T-cell (primary cell): Measurements from ENCODE around the gene ARHGAP11A. TPM values are rescaled to one million over a fixed set of nuclear protein-coding genes. Genes with fewer than 3 reads are reported as not detected.

Experiments used
- ATAC-seq, 4 experiments: fragments of 200-7000 bp in 3 of 4; fragments of 150-1000 bp in 1 of 4; cut with Tn5 transposase; replicated peaks in 1 of 4; 1 replicate in 3 of 4; 2 replicates in 1 of 4; pipeline ENCODE4 v1.10.0; 2021; ENCODE audit warnings: moderate library complexity in 3 of 4, mild to moderate bottlenecking in 2 of 4, moderate number of reproducible peaks in 1 of 4
- CTCF ChIA-PET, 2 donors: fragments of 300-600 bp; sonication (Branson Sonifier 250); formaldehyde crosslinking; loops; one replicate each; lab custom pipeline; 2022; ENCODE audit warnings: antibody characterized with exemption in 2 of 2; lab: Charles Lee
- POLR2A ChIA-PET, 2 donors: fragments of 300-600 bp; sonication (Branson Sonifier 250); formaldehyde crosslinking; loops; one replicate each; lab custom pipeline; 2022; ENCODE audit warnings: antibody characterized with exemption in 2 of 2; lab: Charles Lee
- DNase-seq, 35 experiments: peaks; one replicate each; pipeline versions ENCODE4 v3.0.0 to v3.0.0-alpha.2; 2013 to 2023
- H3K27ac ChIP-seq: one replicate; pipeline ENCODE4 v1.5.1; 2013; ENCODE audit warnings: low read length
- H3K27me3 ChIP-seq, 2 experiments: replicated peaks in 1 of 2; 1 replicate in 1 of 2; 2 replicates in 1 of 2; pipeline versions ENCODE4 v1.6.1 to v1.7.0; 2013; ENCODE audit warnings: low read length in 1 of 2, mixed read lengths in 1 of 2; ENCODE audit not compliant: control insufficient read depth in 2 of 2, insufficient read depth in 2 of 2; ENCODE audit errors: extremely low read depth in 1 of 2
- H3K36me3 ChIP-seq, 2 donors: 1 replicate in 1 of 2; 2 replicates in 1 of 2; pipeline versions ENCODE4 v1.6.1 to v1.7.0; 2013; ENCODE audit warnings: low read length in 1 of 2; ENCODE audit not compliant: control insufficient read depth in 2 of 2, insufficient read depth in 1 of 2; ENCODE audit errors: extremely low read depth in 1 of 2
- H3K4me1 ChIP-seq, 2 experiments: 1 replicate in 1 of 2; 2 replicates in 1 of 2; pipeline versions ENCODE4 v1.6.1 to v1.7.0; 2013; ENCODE audit warnings: low read length in 2 of 2, mixed read lengths in 1 of 2; ENCODE audit not compliant: insufficient read depth in 2 of 2, control insufficient read depth in 1 of 2; ENCODE audit errors: extremely low read depth in 1 of 2
- H3K4me3 ChIP-seq, 2 donors: 1 replicate in 1 of 2; 2 replicates in 1 of 2; pipeline versions ENCODE4 v1.5.1 to v1.7.0; 2013; ENCODE audit warnings: mild to moderate bottlenecking in 2 of 2, low read length in 1 of 2, moderate library complexity in 1 of 2; ENCODE audit not compliant: control insufficient read depth in 1 of 2; ENCODE audit errors: extremely low read depth in 1 of 2
- H3K9me3 ChIP-seq: 2 replicates; pipeline ENCODE4 v1.7.0; 2013
- H3K27ac Mint-ChIP-seq, 2 donors: one replicate each; pipeline ENCODE4 v1.8.0; 2020 to 2021; ENCODE audit warnings: mild to moderate bottlenecking in 2 of 2, mixed read lengths in 2 of 2
- H3K27me3 Mint-ChIP-seq, 2 donors: one replicate each; pipeline ENCODE4 v1.8.0; 2021 to 2022; ENCODE audit warnings: mixed read lengths in 2 of 2
- H3K36me3 Mint-ChIP-seq: one replicate; pipeline ENCODE4 v1.8.0; 2021; ENCODE audit warnings: mixed read lengths
- H3K4me1 Mint-ChIP-seq, 3 donors: one replicate each; pipeline ENCODE4 v1.8.0; 2020 to 2022; ENCODE audit warnings: mixed read lengths in 3 of 3, mild to moderate bottlenecking in 1 of 3
- H3K4me3 Mint-ChIP-seq, 3 donors: one replicate each; pipeline ENCODE4 v1.8.0; 2020 to 2022; ENCODE audit warnings: mild to moderate bottlenecking in 3 of 3, mixed read lengths in 3 of 3, moderate library complexity in 3 of 3
- H3K9me3 Mint-ChIP-seq, 3 donors: one replicate each; pipeline ENCODE4 v1.8.0; 2020 to 2022; ENCODE audit warnings: mixed read lengths in 3 of 3
- WGBS: methylation state at CpG from one replicate; pipeline ENCODE4 v1.1.5; 2013; ENCODE audit warnings: missing lambda C conversion rate; ENCODE audit not compliant: insufficient coverage; 5-methylcytosine and 5-hydroxymethylcytosine counted together
- total RNA-seq, 35 experiments: library from RNA in 6 of 35; stranded (reverse) in 6 of 35; fragments of 120-200 nt in 1 of 35; gene quantifications; one replicate each; pipeline versions ENCODE4 v1.2.1 to v1.2.4 and lab custom pipeline; 2013 to 2026

The ARHGAP11A gene
- total RNA-seq, 5 donors from 2014 or later (not counting 1 experiment from before 2014, with no cell fraction given): 4.5 to 6.8 (median 6.2) TPM

DNA sequence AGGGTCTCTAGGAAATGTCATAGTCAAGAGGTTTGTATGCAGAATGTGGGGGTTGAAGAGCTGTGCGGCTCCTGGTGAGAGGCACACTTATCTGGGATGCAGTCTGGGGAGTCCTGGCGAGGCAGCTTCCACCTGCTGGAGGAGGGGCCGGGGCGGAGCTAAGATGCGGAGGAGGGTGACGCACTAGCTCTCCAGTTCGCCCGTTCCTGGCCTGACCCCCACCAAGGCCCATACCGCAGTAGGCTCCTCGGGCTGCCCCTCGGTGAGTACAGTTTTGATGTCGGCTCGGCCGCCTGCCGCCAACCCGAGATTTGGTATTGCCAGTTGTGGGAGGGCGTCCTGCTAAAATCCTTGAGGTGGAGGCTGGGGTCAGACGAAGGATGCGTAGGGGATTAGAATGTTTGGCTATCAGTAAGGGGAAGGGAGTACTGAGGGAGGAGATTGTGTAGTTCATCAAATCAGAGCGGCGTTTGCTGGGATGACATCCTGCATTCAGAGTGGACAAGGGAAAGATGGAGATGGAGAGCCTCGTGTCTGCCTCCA, 26.3 kb downstream of the ARHGAP11A start, which contains the start of gene SCG5:
SCG5 (plus strand) TSS at position 194 of the 543 bp plus-strand sequence. CDS start 1,883 bp downstream, outside the sequence.
- Histone ChIP-seq H3K9me3 (no peaks in the 10 kb centered on the region), H3K4me3 (peak within 1 kb of the TSS in 1 of 2 donors; percentile 40), H3K27me3 (no peaks in the 10 kb centered on the region), H3K4me1 (no peaks in the 10 kb centered on the region), H3K36me3 (no peaks in the 10 kb centered on the region), H3K27ac (no peak within 1 kb of the TSS)
- ChIA-PET CTCF (interaction anchor here in 1 of 2 donors (0.7 kb wide), 1 partner anchor 22 kb away, joined by 3 read pairs; no protein-coding TSS in a partner anchor), POLR2A (no interaction called here)
- H3K4me1 Mint-ChIP-seq: no peaks in the 10 kb centered on the region
- peak within 1 kb of the TSS in 1 of 3 donors; percentile 1 for H3K4me3 Mint-ChIP-seq
- no peaks in the 10 kb centered on the region for H3K9me3 Mint-ChIP-seq
- 75% methylated on average over 21 of the region's 22 CpGs for WGBS
- H3K36me3 Mint-ChIP-seq: peaks cover 2% of the 10 kb centered on the region
- DNase-seq (no peak), ATAC-seq (no peak)
- no peak within 1 kb of the TSS for H3K27ac Mint-ChIP-seq
- H3K27me3 Mint-ChIP-seq: peaks cover 0 to 8% of the 10 kb centered on the region in 2 donors

DNA sequence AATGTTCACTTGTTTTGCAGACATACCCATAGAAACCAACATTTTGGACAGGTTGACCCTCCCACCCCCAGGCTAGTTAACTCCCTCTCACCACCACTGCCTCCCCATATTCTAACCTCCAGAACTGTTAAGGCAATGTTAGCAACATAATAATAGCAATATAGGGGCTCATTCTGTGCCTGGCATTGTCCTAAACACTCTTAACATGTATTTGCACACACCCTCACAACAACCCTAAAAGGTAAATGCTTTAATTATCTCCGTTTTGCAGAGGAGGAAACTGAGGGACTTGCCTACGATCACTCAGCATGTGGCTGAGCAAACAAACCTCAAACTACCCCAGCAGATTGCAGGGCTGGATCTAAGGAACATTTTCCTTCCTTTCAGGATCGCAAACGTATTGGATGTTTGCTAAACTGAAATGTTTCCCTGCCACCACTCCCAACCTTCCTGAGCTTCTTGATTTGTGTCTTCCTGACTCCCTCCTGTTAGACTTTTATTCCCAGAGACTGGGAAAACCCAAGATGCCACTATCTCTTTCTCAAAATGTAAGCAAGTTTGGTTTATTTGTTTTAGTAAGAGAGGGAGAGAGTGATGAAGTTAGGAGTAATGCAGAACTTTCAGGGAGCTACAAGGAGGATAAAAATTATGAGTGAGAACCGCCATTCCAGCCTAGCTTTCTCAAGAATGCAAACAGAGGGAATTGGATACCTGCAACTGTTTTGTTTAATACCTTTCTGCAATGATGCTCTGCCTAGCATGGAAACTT, 27.5 kb downstream of the ARHGAP11A start:
- no peaks in the 10 kb centered on the region for H3K9me3 Mint-ChIP-seq
- no peak overlapping the region for H3K27ac Mint-ChIP-seq
- H3K4me3 Mint-ChIP-seq: no peak overlapping the region
- no peaks in the 10 kb centered on the region for H3K4me1 ChIP-seq
- H3K36me3 Mint-ChIP-seq: no peaks in the 10 kb centered on the region
- ChIA-PET CTCF (no interaction called here), POLR2A (no interaction called here)
- peaks cover 0 to 8% of the 10 kb centered on the region in 2 donors for H3K27me3 Mint-ChIP-seq
- H3K27me3 ChIP-seq: no peaks in the 10 kb centered on the region
- DNase-seq (no peak), ATAC-seq (no peak)
- no peaks in the 10 kb centered on the region for H3K36me3 ChIP-seq
- no peak overlapping the region for H3K27ac ChIP-seq
- no peaks in the 10 kb centered on the region for H3K9me3 ChIP-seq
- H3K4me3 ChIP-seq: no peak overlapping the region
- no peaks in the 10 kb centered on the region for H3K4me1 Mint-ChIP-seq
- 95% methylated on average over 3 of the region's 5 CpGs for WGBS

DNA sequence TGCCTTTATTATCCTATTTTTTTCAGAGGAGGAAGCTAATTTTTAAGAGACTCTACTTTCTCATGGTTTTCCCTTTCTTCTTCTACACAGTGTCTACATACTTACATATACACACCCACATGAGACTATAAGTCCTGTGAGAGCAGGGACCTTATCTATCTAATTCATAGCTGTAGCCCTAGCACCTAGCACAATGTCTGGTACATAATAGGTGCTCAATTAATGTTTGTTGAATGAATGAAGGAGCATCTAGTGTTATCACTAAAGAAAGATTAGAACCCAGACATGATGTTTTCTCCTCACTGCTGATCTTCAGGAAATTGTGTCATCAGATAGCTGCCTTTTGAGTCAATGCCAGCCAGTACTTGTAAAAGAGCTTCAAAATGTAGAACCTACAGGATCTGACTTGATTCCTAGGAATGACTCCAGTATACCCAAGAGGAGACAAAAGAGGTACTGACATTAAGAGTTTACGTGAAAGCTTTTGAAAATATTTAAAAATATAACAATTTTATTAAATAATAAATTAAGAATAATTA, 28.7 kb downstream of the ARHGAP11A start:
- Mint-ChIP-seq H3K36me3 (no peaks in the 10 kb centered on the region), H3K4me1 (no peaks in the 10 kb centered on the region), H3K9me3 (no peaks in the 10 kb centered on the region), H3K27ac (no peak overlapping the region), H3K4me3 (no peak overlapping the region), H3K27me3 (peaks cover 0 to 8% of the 10 kb centered on the region in 2 donors)
- no peak overlapping the region for H3K4me3 ChIP-seq
- DNase-seq (no peak), ATAC-seq (no peak)
- H3K27me3 ChIP-seq: no peaks in the 10 kb centered on the region
- WGBS: no CpG with 5 or more reads among the region's 1 CpG
- no peaks in the 10 kb centered on the region for H3K36me3 ChIP-seq
- H3K4me1 ChIP-seq: no peaks in the 10 kb centered on the region
- POLR2A ChIA-PET: no interaction called here
- no peak overlapping the region for H3K27ac ChIP-seq
- no peaks in the 10 kb centered on the region for H3K9me3 ChIP-seq
- CTCF ChIA-PET: interaction anchor here in 1 of 2 donors (0.6 kb wide), 1 partner anchor 21 kb away, joined by 4 read pairs; no protein-coding TSS in a partner anchor

GRCh38 chr15:32646291-32646690, 31.0 kb downstream of the ARHGAP11A start:
- CTCF ChIA-PET: interaction anchor here in 1 of 2 donors (0.7 kb wide), 1 partner anchor 10 kb away, joined by 3 read pairs; no protein-coding TSS in a partner anchor
- ATAC-seq: no peak
- H3K4me3 ChIP-seq: no peak overlapping the region
- no peak overlapping the region for H3K4me3 Mint-ChIP-seq
- H3K4me1 Mint-ChIP-seq: peaks cover 0 to 3% (median 2%) of the 10 kb centered on the region in 3 donors
- H3K9me3 ChIP-seq: no peaks in the 10 kb centered on the region
- POLR2A ChIA-PET: no interaction called here
- no peak overlapping the region for H3K27ac Mint-ChIP-seq
- H3K36me3 ChIP-seq: no peaks in the 10 kb centered on the region
- no peak overlapping the region for H3K27ac ChIP-seq
- no peak for DNase-seq
- no peaks in the 10 kb centered on the region for H3K36me3 Mint-ChIP-seq
- H3K27me3 Mint-ChIP-seq: peaks cover 0 to 6% of the 10 kb centered on the region in 2 donors
- no peaks in the 10 kb centered on the region for H3K9me3 Mint-ChIP-seq
- H3K4me1 ChIP-seq: peaks cover 0 to under 1% of the 10 kb centered on the region in 2 experiments
- WGBS: no CpG with 5 or more reads among the region's 5 CpGs
- H3K27me3 ChIP-seq: no peaks in the 10 kb centered on the region

DNA sequence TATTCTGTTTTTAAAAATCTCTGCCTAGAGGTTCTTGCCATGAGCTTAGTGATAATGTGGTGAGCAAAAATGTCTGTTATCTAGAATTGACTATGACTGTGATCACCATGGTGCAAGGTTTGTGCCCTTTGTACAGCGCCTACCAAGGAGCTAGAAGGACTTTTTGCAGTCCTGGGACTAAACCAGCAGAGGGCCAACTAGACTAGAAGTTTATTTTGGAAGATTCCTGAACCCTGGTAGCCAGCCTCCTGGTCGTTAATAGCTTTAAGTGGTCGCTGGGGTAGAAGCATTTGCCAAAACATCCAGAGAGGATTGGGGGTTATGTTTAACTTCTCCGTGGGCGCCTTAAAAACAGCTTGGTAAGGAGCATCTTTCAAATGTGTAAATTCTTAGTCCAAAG, 34.0 kb downstream of the ARHGAP11A start:
- Histone ChIP-seq H3K27me3 (no peaks in the 10 kb centered on the region), H3K4me3 (no peak overlapping the region), H3K9me3 (no peaks in the 10 kb centered on the region), H3K27ac (no peak overlapping the region), H3K36me3 (no peaks in the 10 kb centered on the region), H3K4me1 (peaks cover 0 to 3% of the 10 kb centered on the region in 2 experiments)
- Mint-ChIP-seq H3K27ac (no peak overlapping the region), H3K27me3 (no peaks in the 10 kb centered on the region), H3K36me3 (no peaks in the 10 kb centered on the region), H3K9me3 (no peaks in the 10 kb centered on the region), H3K4me1 (peaks cover 0 to 5% (median 3%) of the 10 kb centered on the region in 3 donors), H3K4me3 (no peak overlapping the region)
- DNase-seq: no peak
- no peak for ATAC-seq
- ChIA-PET CTCF (interaction anchor here in 1 of 2 donors (1.2 to 1.3 kb wide), 2 partner anchors 13 to 20 kb away, joined by 3 to 6 read pairs; no protein-coding TSS in a partner anchor), POLR2A (no interaction called here)
- 100% methylated on average over 1 of the region's 5 CpGs for WGBS

DNA sequence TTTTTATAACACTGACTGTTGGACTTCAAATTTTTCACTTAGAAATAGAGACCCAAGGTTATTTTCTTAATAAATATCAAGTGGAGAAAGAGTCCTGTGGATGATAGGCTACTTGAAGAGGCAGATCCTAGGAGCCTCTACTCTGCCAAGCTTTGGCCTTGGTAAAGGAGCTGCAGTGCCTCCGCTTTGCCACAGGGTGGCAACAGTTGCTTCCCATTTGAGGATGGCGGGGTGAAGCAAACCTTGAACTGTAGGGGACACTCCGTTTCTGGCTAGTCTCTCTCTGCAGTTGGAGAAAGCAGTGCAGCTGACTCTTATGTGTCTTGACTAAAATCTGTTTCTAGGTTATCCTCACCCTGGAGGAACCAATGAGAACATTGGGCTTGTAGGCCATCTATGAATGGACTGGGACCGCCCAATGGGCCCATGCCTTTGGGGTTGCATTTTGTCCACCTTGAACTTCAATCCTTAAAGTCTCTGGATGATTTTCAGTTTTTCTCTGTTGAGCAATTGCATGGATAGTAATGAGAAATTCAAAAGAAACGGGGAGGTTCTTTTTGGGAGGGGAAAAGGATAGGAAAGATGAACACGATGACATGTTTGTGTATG, 36.0 kb downstream of the ARHGAP11A start:
- ATAC-seq (peak; percentile 62 to 78 (median 70)), DNase-seq (peak in 30 of 35 experiments; percentile 4 to 61 (median 27))
- Mint-ChIP-seq H3K27me3 (no peaks in the 10 kb centered on the region), H3K4me3 (no peak overlapping the region), H3K36me3 (no peaks in the 10 kb centered on the region), H3K9me3 (no peaks in the 10 kb centered on the region), H3K27ac (no peak overlapping the region), H3K4me1 (peaks cover 0 to 5% (median 3%) of the 10 kb centered on the region in 3 donors)
- no peaks in the 10 kb centered on the region for H3K36me3 ChIP-seq
- H3K27me3 ChIP-seq: no peaks in the 10 kb centered on the region
- WGBS: 56% methylated on average over 5 of the region's 6 CpGs
- no peaks in the 10 kb centered on the region for H3K9me3 ChIP-seq
- peaks cover 0 to 3% of the 10 kb centered on the region in 2 experiments for H3K4me1 ChIP-seq
- POLR2A ChIA-PET: no interaction called here
- no peak overlapping the region for H3K27ac ChIP-seq
- H3K4me3 ChIP-seq: no peak overlapping the region
- CTCF ChIA-PET: interaction anchor here in 1 of 2 donors (0.5 to 1.9 kb wide), 3 partner anchors 9 to 482 kb away, joined by 3 to 6 read pairs (median 6); no protein-coding TSS in a partner anchor
